ENCODE data around the gene ZNF213. TPM values are rescaled to one million over a fixed set of nuclear protein-coding genes. Genes with fewer than 3 reads are reported as not detected.

The ZNF213 gene
- total and polyA plus RNA-seq, 5 experiments from 2014 or later, result 0.27 to 9.2 (median 2.5) TPM

- peaks cover 8 to 22% (median 18%) of the 10 kb centered on the region in 4 donors for H3K4me1 Mint-ChIP-seq
These were observed 14.4 kb upstream of the ZNF213 start for GRCh38 chr16:3120435-3120834.

GRCh38 chr16:3121851-3122467 lies 12.9 kb upstream of the ZNF213 start:
- Mint-ChIP-seq H3K36me3 (peaks cover 0 to 3% (median 0%) of the 10 kb centered on the region in 3 donors), H3K27ac (no peak overlapping the region), H3K27me3 (no peaks in the 10 kb centered on the region), H3K9me3 (no peaks in the 10 kb centered on the region), H3K4me1 (peaks cover 12 to 34% (median 25%) of the 10 kb centered on the region in 4 donors), H3K4me3 (peak overlapping the region in 2 of 10 donors; percentile 2 to 20)
- POLR2A ChIA-PET, result interaction anchor here (0.6 to 1.8 kb wide), 10 partner anchors 9 to 392 kb away, joined by 3 to 9 read pairs (median 4); partner anchors contain the start of genes ZNF213 and ZSCAN10
- DNase-seq (no peak), ATAC-seq (no peak)

More at GRCh38 chr16:3120435-3120834, 14.4 kb upstream of the ZNF213 start:
- no peak overlapping the region for H3K4me3 Mint-ChIP-seq
- no peak for ATAC-seq
- DNase-seq, result no peak
- no peaks in the 10 kb centered on the region for H3K9me3 Mint-ChIP-seq
- no peak overlapping the region for H3K27ac Mint-ChIP-seq
- POLR2A ChIA-PET, result interaction anchor here (0.8 to 1.6 kb wide), 2 partner anchors 14 to 15 kb away, joined by 3 to 5 read pairs; partner anchors contain the start of gene ZNF213
- H3K27me3 Mint-ChIP-seq, result no peaks in the 10 kb centered on the region
- H3K36me3 Mint-ChIP-seq, result no peaks in the 10 kb centered on the region

GRCh38 chr16:3122926-3123570 lies 11.8 kb upstream of the ZNF213 start:
- H3K27ac Mint-ChIP-seq, result peak overlapping the region in 9 of 10 donors; percentile 43 to 99 (median 91)
- peaks cover 16 to 45% (median 32%) of the 10 kb centered on the region in 4 donors for H3K4me1 Mint-ChIP-seq
- H3K36me3 Mint-ChIP-seq, result peaks cover 0 to 3% (median 0%) of the 10 kb centered on the region in 3 donors
- no peak for ATAC-seq
- no peaks in the 10 kb centered on the region for H3K9me3 Mint-ChIP-seq
- no peak for DNase-seq
- peak overlapping the region; percentile 94 to 98 (median 96) for H3K4me3 Mint-ChIP-seq
- no peaks in the 10 kb centered on the region for H3K27me3 Mint-ChIP-seq
- POLR2A ChIA-PET, result interaction anchor here (0.6 to 1.8 kb wide), 9 partner anchors 8 to 1380 kb away, joined by 3 to 6 read pairs (median 4); partner anchors contain the start of gene ZNF213

GRCh38 chr16:3123986-3124886 lies 10.6 kb upstream of the ZNF213 start:
- Mint-ChIP-seq H3K36me3 (peaks cover 0 to 3% (median 0%) of the 10 kb centered on the region in 3 donors), H3K27me3 (no peaks in the 10 kb centered on the region), H3K4me3 (peak overlapping the region; percentile 94 to 98 (median 96)), H3K4me1 (peaks cover 20 to 55% (median 43%) of the 10 kb centered on the region in 4 donors), H3K9me3 (no peaks in the 10 kb centered on the region), H3K27ac (peak overlapping the region; percentile 91 to 99 (median 97))
- DNase-seq, result peak; percentile 94 to 99 (median 97)
- POLR2A ChIA-PET, result interaction anchor here (1.3 to 11.8 kb wide), 7 partner anchors 10 to 62 kb away, joined by 3 to 278 read pairs (median 13); partner anchors contain the start of genes IL32, ZNF213 and ZSCAN10
- ATAC-seq, result peak; percentile 87 to 88

GRCh38 chr16:3127745-3128144 lies 7.1 kb upstream of the ZNF213 start:
- peaks cover 26 to 66% (median 53%) of the 10 kb centered on the region in 4 donors for H3K4me1 Mint-ChIP-seq
- H3K27me3 Mint-ChIP-seq, result no peaks in the 10 kb centered on the region
- ATAC-seq, result no peak
- H3K27ac Mint-ChIP-seq, result peak overlapping the region in 6 of 10 donors; percentile 10 to 77 (median 50)
- DNase-seq, result no peak
- H3K9me3 Mint-ChIP-seq, result no peaks in the 10 kb centered on the region
- peaks cover 0 to 9% (median 2%) of the 10 kb centered on the region in 3 donors for H3K36me3 Mint-ChIP-seq
- POLR2A ChIA-PET, result interaction anchor here (0.6 to 11.8 kb wide), 14 partner anchors 10 to 591 kb away, joined by 3 to 278 read pairs (median 7); partner anchors contain the start of genes IL32 and ZSCAN10
- H3K4me3 Mint-ChIP-seq, result peak overlapping the region in 9 of 10 donors; percentile 31 to 93 (median 48)

- peaks cover 27 to 66% (median 54%) of the 10 kb centered on the region in 4 donors for H3K4me1 Mint-ChIP-seq
- ATAC-seq, result peak; percentile 74
These were observed 5.4 kb upstream of the ZNF213 start for GRCh38 chr16:3129137-3130131.

GRCh38 chr16:3131755-3132377 lies 3.0 kb upstream of the ZNF213 start:
- Mint-ChIP-seq H3K9me3 (no peaks in the 10 kb centered on the region), H3K4me1 (peaks cover 21 to 61% (median 50%) of the 10 kb centered on the region in 4 donors), H3K27ac (peak overlapping the region in 8 of 10 donors; percentile 56 to 89 (median 72)), H3K4me3 (peak overlapping the region in 3 of 10 donors; percentile 13 to 63 (median 26)), H3K27me3 (no peaks in the 10 kb centered on the region), H3K36me3 (peaks cover 0 to 6% (median 2%) of the 10 kb centered on the region in 3 donors)
- POLR2A ChIA-PET, result interaction anchor here (0.7 to 11.8 kb wide), 9 partner anchors 9 to 104 kb away, joined by 3 to 278 read pairs (median 4); partner anchors contain the start of genes IL32 and ZNF200
- ATAC-seq, result no peak
- DNase-seq, result peak in 3 of 10 donors; percentile 24 to 35 (median 30)

More at GRCh38 chr16:3129137-3130131, 5.4 kb upstream of the ZNF213 start:
- H3K9me3 Mint-ChIP-seq, result no peaks in the 10 kb centered on the region
- no peaks in the 10 kb centered on the region for H3K27me3 Mint-ChIP-seq
- DNase-seq, result peak; percentile 56 to 92 (median 82)
- H3K4me3 Mint-ChIP-seq, result peak overlapping the region; percentile 90 to 96 (median 92)
- peak overlapping the region; percentile 76 to 95 (median 90) for H3K27ac Mint-ChIP-seq
- H3K36me3 Mint-ChIP-seq, result peaks cover 0 to 9% (median 2%) of the 10 kb centered on the region in 3 donors
- POLR2A ChIA-PET, result interaction anchor here (0.6 to 11.8 kb wide), 30 partner anchors 11 to 328 kb away, joined by 3 to 278 read pairs (median 6); partner anchors contain the start of genes IL32, NAA60, TNFRSF12A and ZNF174

- H3K4me3 Mint-ChIP-seq, result peak overlapping the region; percentile 89 to 99 (median 98)
- DNase-seq, result no peak
- POLR2A ChIA-PET, result interaction anchor here (0.7 to 11.8 kb wide), 28 partner anchors 9 to 328 kb away, joined by 3 to 278 read pairs (median 4); partner anchors contain the start of genes IL32, PKMYT1, ZNF174 and ZNF263
- peaks cover 16 to 47% (median 43%) of the 10 kb centered on the region in 4 donors for H3K4me1 Mint-ChIP-seq
- peaks cover 0 to 8% (median 4%) of the 10 kb centered on the region in 3 donors for H3K36me3 Mint-ChIP-seq
- no peaks in the 10 kb centered on the region for H3K27me3 Mint-ChIP-seq
- H3K27ac Mint-ChIP-seq, result peak overlapping the region; percentile 93 to 100 (median 99)
- H3K9me3 Mint-ChIP-seq, result no peaks in the 10 kb centered on the region
- no peak for ATAC-seq
These were observed 985 bp upstream of the ZNF213 start for GRCh38 chr16:3133844-3134243.

GRCh38 chr16:3135126-3135715 lies 392 bp downstream of the ZNF213 start:
- DNase-seq (no peak), ATAC-seq (peak in 1 of 2 donors; percentile 25)
- POLR2A ChIA-PET, result interaction anchor here (0.6 to 11.8 kb wide), 29 partner anchors 10 to 324 kb away, joined by 3 to 278 read pairs (median 5); partner anchors contain the start of genes IL32, PKMYT1, TIGD7 and ZNF174
- Mint-ChIP-seq H3K27ac (peak overlapping the region; percentile 78 to 100 (median 93)), H3K4me3 (peak overlapping the region; percentile 84 to 99 (median 94)), H3K9me3 (no peaks in the 10 kb centered on the region), H3K36me3 (peaks cover 0 to 15% (median 1%) of the 10 kb centered on the region in 3 donors), H3K4me1 (peaks cover 6 to 38% (median 33%) of the 10 kb centered on the region in 4 donors), H3K27me3 (no peaks in the 10 kb centered on the region)

- H3K27me3 Mint-ChIP-seq, result no peaks in the 10 kb centered on the region
- no peak overlapping the region for H3K4me3 Mint-ChIP-seq
- DNase-seq (no peak), ATAC-seq (no peak)
- peaks cover 6 to 32% (median 29%) of the 10 kb centered on the region in 4 donors for H3K4me1 Mint-ChIP-seq
- H3K9me3 Mint-ChIP-seq, result no peaks in the 10 kb centered on the region
- POLR2A ChIA-PET, result interaction anchor here (1.0 to 11.1 kb wide), 3 partner anchors 10 to 71 kb away, joined by 3 to 171 read pairs (median 3); no protein-coding TSS in a partner anchor
- peaks cover 0 to 20% (median 4%) of the 10 kb centered on the region in 3 donors for H3K36me3 Mint-ChIP-seq
- peak overlapping the region in 1 of 10 donors; percentile 44 for H3K27ac Mint-ChIP-seq
These were observed 2.4 kb downstream of the ZNF213 start for GRCh38 chr16:3137267-3137666.

Data from naive thymus-derived CD8-positive, alpha-beta T cell (primary cell).